Right renal pelvis (tissue), 4 donors: ENCODE measurements around the gene RNF43. TPM values are rescaled to one million over a fixed set of nuclear protein-coding genes. Genes with fewer than 3 reads are reported as not detected.

ENCODE experiments used
- polyA plus RNA-seq, 4 donors: library from polyadenylated mRNA; unstranded; fragments of 120-200 nt; gene quantifications; one replicate each; pipeline ENCODE4 v1.2.1, GENCODE V29; 2013; ENCODE audit not compliant: insufficient read length in 4 of 4

The RNF43 gene
- polyA plus RNA-seq, 4 donors: 11.6 to 14.8 (median 13.6) TPM

Other genes starting within 250 kb of the RNF43 start
- gene EPX, start 224.8 kb downstream of the RNF43 start, polyA plus RNA-seq: 1 to 10 TPM in 1 of 4 donors, under 1 TPM in 3; 0.50 to 1.3 (median 0.86) TPM
- gene MKS1, start 198.3 kb downstream of the RNF43 start, polyA plus RNA-seq: 10 to 100 TPM; 35.7 to 41.4 (median 39.8) TPM
- under 1 TPM in 3 of 4 donors, not detected in 1; 0.10 to 0.29 (median 0.14) TPM for gene LPO, start 178.9 kb downstream of the RNF43 start, polyA plus RNA-seq
- gene MPO, start 136.6 kb downstream of the RNF43 start, polyA plus RNA-seq: 1 to 10 TPM; 1.9 to 6.6 (median 4.9) TPM
- gene TSPOAP1, start 88.7 kb downstream of the RNF43 start, polyA plus RNA-seq: 10 to 100 TPM; 43.2 to 51.4 (median 47.0) TPM
- 100 to 1,000 TPM; 127 to 145 (median 139) TPM for gene SUPT4H1, start 65.3 kb downstream of the RNF43 start, polyA plus RNA-seq
- gene HSF5, start 70.9 kb upstream of the RNF43 start, polyA plus RNA-seq: under 1 TPM; 0.27 to 0.53 (median 0.36) TPM
- gene MTMR4, start 97.1 kb upstream of the RNF43 start, polyA plus RNA-seq: 10 to 100 TPM; 44.5 to 53.0 (median 45.1) TPM